HG03469 (cell line): ENCODE data around the gene FBP1.

Experiments used
- ATAC-seq: cut with Tn5 transposase; IDR thresholded peaks from one replicate; pipeline ENCODE4 v1.9.1; 2021; ENCODE audit warnings: mild to moderate bottlenecking, moderate library complexity, moderate number of reproducible peaks; ENCODE audit not compliant: unreplicated experiment

Gene FBP1

DNA sequence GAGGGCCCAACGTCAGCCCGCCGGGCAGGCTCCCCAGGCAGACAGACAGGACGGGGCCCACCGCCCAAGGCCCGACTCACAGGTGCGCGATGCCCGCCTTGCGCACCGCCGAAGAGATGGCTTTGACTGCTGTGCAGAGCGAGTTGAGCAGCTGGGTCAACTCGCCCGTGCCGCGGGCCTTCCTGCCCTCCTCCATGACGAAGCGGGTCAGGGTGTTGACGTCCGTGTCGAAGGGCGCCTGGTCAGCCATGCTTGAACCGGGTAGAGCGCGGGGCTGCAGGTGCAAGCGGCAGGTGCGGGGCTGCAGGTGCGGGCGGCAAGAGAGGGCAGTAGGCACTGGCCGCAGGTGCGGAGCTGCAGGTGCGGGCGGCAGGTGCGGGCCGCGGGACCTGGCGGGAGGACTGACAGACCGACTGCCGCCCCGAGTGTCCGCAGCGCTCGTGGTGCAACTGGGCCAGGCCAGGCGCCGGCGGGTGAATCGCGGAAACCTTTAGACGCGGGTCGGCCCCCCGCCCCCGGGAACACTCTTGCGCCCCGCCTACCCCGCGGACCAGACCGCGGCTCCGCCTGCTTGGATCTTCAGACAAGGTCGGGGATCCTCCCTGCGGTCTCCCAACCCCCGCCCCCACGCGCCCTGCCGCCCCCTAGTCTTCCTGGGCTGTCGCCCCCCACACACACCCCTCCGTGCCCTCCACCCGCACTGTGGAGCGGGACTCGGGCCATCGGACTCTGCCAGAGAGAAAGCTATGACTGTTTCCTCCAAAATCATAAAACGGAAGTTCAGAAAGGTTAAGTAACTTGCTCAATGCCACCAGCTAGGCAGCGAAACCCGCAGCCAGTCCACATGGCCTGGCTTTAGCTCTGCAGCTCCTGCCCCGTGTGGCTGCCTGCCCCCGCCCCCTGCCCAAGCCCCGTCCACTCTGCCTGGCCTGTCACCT lies at the start of gene FBP1:
FBP1 (minus strand) TSS at position 458 of the 938 bp plus-strand sequence; CDS start at position 250, 208 bp downstream.
- no peak for ATAC-seq

DNA sequence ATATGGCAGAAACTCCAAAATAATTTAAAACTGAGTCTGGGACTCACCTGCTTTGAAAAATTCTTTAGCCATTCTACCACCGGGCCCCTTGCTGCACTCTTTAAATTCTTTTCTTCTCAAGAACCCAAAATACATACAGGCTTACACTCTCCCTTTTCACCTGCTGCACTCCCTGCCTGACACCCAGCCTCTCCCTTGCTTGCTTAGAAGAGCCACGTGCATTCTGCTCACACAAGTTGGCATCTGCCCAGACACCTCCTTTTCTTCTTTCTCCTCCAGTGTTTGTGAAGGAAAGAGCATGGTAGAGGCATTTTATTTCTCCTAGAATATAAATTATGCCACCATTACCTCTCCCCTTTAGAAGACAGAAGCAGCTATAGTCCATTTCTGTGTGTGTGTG lies 48.1 kb upstream of the FBP1 start:
- ATAC-seq, result no peak

DNA sequence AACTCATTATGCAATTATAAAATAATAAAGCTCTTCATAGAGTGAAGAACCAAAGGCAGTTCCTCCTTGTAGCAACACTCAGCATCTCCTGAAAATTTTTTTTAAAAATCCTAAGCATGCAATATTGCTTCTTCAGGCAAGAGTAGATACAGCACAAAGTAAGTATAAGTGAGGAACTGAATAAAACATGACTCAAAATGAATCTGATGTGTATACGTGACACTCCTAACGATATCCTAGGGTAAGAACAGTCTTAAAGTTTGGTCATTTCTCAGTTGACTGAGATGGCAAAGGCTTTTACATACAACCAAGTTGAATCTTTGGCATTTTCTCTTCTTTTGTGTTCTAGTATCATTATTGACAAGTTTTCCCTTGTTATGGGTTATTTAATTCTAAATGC lies 46.0 kb upstream of the FBP1 start:
- no peak for ATAC-seq

DNA sequence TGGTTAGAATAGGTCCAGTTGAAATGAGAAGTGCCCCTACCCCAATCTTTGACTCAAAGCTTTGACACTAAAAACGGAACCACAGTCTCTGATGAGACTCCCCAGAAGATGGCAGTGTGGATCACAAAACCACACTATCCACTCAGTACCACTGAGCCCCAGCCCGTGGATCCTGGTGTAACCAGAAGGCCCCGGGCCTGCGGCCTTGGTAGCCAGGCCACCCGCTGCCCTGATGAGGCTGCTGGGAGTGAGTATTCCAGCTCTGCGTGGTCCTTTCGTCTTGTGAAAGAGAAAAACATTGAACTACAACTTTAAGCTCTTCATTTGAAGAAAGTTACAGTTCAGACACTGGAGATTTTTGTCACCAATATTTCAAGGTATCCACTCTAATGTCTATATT lies 42.2 kb upstream of the FBP1 start:
- no peak for ATAC-seq

DNA sequence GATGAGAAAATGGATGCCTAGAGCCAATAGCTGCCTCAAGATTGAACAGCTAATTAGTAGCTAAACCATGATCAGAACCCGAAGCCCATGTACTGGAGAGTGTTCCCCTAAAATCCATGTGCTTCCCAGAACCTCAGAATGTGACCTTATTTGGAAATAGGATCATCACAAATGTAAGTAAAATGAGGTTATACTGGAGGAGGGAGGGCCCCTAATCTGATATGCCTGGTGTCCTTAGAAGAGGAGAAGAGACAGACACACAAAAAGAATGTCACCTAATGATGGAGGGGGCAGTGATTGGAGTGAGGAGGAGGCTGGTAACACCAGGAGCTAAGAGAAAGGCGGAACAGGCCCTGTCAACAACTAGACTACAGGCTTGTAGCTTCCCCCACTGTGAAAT lies 41.3 kb upstream of the FBP1 start:
- no peak for ATAC-seq

DNA sequence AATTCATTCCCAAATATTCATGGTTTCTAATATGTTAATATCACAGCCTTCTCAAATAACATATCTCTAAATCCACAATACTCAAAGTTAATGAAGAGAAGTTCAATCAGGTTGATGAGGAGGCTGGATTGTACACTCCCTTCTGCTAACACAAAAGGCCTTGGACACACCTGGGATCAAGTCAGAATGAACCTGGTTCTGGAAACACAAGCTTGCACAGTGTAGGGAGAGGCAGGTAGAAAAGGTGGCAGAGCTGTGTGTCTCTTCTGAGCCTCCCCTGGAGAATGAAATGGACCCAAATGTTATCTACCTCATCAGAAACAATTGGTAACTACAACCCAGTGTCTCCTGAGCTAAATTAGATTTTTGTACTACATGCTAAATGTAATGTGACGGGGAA lies 40.7 kb upstream of the FBP1 start:
- ATAC-seq, result no peak

DNA sequence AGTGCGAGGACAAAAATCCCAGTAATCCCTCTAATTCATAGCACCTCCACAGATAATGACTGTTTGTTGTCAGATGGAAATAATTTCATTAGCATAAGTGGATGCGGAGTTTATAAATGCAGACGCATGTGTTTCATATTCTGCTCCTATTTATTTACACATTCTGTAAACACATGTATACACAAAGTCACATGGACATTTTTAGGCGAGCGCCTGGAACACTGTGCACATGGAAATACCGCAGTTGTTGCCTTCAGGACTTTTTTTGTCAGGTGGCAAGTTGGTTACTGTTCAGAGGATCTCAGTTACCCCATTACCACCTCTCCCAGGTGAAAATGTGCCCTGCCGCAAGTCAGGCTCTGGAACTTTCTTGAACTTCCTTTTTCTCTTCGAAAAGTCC lies 40.3 kb upstream of the FBP1 start:
- no peak for ATAC-seq

DNA sequence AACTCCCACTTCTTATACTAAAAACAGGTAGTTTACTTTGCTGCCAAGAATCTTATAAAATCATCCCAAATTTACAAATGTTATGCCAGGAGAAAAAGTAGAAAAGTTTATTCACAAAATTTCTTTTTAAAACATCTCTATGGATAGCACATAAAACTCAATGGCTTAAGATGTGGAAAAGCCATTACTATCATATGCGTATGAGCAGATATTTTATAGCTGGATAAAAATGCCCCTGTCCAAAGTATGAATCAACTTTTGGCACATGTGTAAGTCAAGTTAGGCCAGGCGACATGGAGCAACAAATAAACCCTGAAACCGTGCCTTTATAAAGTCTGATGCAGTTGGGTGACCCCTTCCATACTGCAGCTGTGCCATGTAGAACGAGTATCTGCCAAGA lies 38.6 kb upstream of the FBP1 start:
- no peak for ATAC-seq

DNA sequence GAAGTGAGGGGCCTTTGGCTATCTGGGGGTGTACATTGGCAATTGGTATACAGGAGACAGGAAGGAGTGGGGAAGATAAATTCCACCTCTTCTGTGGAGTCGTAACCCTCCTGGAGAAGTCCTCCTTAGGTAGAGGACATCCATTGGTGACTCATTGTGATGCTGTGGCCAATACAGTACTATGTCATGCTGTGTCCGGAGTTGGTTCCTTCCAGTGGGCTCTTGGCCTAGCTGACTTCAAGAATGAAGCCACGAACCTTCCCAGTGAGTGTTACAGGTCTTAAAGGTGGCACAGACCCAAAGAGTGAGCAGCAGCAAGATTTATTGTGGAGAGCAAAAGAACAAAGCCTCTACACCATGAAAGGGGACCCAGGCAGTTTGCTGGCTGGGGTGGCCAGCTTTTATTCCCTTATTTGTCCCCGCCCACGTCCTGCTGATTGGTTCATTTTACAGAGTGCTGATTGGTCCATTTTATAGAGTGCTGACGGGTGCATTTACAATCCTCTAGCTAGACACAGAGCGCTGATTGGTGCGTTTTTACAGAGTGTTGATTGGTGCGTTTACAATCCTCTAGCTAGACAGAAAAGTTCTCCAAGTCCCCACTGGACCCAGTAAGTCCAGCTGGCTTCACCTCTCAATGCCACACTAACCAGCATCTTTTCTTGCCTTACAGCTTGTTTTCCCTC lies 37.3 kb upstream of the FBP1 start:
- no peak for ATAC-seq

DNA sequence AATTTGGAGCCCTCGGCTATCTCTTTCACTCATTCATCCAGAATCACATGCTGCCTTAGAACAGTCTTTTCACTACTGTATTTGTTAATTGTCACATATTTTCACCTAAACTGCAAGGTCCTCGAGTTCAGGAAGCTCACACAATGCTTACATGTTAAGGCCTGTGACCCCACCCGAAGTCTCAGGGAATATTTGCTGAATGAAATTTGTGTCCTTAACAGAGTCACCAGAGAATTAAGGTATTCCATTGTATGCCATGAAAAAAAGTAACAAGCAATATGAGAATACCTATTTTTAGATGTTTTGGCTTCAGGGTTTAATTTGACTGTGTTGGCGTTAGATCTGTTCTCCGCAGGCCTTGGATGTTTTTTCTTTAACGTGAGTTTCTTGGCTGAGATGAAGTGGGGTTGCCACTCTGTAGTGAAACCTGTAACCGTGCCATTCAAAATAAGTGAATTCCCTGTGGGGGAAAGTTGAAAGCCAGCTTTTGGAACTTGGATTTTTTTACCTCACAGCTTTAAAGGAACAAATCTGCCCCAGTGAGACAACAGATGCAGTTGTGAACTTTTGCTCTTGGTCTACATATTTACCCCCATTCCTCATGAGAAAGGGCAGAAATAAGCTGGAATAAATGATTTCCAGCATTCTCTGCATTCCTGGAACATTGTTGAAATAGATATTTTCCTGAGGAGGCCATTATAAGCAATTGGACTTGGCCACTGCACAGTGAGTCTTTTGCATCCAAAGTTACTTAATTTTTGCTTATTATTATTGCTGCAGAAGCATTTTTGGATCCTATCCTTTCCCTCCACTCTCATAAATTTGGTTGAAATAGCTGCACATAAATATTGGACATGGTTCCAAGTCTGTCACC lies 35.9 kb upstream of the FBP1 start:
- ATAC-seq, result no peak

DNA sequence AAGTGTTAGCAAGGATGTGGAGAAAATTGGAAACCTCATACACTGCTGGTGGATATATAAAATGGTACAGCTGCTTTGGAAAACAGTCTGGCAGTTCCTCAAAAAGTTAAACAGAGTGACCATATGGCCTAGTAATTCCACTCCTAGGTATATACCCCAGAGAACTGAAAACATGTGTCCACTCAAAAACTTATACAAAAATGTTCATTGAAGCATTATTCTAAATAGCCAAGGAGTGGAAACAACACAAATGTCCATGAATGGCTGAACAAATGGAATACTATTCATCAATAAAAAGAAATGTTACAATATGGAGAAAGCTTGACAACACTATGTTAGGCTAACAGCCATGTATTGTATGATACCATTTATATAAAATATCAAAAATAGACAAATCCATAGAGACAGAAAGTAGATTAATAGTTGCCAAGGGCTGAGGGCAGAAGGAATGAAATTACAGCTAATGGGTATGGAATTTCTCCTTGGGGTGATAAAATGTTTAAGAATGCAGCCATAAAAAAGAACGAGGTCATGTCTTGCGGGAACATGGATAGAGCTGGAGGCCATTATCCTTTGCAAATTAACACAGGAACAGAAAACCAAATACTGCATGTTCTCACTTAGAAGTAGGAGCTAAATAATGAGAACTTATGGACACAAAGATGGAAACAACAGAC lies 33.6 kb upstream of the FBP1 start:
- ATAC-seq, result no peak

DNA sequence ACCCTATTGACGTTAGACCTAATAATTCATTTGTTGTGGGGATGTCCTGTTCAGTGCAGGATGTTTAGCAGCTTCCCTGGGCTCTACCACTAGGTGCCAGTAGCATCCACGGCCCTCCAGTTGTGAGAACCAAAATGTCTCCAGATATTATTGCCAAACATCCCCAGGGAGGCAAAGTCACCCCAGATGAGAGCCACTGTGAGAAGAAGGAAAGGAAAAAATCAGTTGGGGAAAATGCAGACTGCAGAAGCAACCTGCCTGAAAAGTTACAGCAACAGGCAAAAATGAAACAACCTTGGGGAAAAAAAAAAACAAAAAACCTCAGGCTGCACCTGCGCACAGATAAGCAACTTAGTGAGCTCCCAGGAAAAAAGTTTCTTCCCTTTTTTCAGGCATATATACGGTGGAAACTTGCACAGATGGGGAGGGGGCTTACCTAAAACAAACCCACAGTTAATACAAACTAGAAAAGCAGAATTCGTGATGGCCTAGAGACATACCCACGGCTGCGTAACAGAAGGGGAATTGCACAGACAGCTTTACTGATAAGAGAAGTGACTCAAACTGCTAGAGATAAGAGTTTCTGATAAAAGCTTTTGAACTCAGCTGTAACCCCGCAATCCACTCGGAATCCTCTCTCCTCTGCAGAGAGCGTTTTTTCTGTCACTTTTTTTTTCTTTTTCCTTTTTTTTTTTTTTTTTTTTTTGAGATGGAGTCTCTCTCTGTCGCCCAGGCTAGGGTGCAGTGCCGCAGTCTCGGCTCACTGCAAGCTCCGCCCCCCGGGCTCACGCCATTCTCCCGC lies 29.8 kb upstream of the FBP1 start:
- ATAC-seq, result no peak

DNA sequence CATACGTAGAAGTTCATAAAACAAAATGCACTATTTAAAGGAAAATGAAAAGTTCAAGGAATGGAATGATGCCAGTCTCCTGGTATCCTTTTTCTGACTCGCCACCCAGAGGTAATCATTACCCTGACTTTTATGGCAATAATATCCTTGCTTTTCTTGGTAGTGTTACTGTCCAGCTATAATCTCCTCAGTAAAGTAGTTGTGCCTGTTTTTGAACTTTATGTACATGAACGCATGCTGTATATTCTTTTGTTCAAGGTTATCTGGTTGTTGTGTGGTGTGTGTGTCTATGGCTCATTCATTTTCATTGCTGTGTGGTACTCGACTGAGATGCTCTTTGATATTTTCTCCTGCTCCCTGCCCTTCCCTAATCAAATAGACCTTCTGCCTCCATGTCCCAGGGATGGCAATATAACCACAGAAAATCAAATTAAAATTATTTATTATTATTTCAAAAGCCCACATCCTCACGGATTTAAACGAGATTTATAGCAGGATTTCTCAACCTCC lies 29.2 kb upstream of the FBP1 start:
- ATAC-seq, result no peak

DNA sequence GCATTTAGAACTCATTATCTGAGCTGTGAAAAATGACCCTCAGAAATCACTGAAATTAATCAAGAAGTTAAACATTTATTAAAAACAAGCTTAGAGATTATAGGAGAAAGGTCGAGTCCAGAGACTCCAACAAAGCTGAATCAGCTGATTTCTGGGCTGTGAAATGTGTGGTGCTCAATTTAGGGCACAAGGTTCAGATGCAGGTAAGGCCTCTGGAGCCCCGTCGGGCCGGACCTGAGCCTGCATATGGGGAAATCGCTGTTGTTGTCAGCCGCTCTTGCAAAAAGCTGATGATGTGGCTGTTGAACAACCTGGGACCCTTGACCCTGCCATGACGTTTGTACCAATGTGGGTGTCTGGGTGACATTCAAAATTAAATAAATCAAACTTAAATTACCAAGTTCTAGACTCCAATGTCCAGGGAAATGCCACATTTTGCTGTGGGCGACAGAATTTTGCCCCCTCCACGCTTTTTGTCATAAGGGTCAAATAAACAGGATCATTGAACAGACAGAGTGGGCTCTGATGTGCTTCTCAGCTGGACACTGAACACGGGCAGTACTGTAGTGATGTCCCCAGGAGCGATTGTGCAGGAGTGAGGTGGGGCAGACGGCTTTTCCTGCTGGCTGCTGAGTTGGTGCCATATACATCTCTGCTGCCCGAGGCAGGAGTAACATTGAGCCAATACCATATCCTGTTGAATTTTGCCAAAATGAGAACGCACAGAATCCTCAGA lies 27.2 kb upstream of the FBP1 start:
- no peak for ATAC-seq

DNA sequence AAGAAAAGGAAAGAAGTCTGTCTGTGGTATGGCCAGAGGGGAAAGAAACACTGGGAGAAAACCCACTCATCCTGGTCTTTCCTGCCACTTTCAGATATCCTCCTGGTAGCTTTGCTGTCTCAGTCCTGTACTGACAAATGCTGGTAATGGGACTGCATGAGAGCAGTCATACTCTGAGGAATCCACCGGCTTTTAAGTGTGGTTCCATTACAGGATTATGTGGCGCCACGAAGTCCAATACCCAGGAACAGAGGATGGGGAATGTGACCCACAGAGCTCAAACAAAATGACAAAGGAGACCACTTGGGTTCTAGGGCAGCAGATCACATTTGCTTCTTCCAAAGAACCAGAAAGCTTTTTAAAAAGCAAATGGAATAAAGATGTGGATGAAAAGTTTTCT lies 26.3 kb upstream of the FBP1 start:
- ATAC-seq, result no peak

DNA sequence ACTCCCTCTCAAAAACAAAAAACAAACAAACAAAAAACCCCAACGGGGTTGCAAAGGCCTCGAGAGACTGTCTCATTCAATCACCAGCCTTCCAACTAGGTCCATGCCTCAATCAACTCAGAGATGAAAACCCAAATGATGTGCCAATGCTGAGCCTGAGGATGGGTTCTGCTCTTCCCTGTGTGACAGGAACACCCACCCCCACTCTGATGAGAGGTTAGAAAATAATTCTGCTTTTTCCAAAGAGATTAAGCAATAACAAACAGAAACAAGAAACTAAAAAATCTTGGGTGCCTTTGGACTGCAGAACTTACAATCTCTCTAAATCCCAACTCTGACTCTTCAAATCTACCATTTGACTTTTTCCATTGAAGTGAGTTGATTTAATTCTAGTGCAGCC lies 25.5 kb upstream of the FBP1 start:
- ATAC-seq, result no peak

DNA sequence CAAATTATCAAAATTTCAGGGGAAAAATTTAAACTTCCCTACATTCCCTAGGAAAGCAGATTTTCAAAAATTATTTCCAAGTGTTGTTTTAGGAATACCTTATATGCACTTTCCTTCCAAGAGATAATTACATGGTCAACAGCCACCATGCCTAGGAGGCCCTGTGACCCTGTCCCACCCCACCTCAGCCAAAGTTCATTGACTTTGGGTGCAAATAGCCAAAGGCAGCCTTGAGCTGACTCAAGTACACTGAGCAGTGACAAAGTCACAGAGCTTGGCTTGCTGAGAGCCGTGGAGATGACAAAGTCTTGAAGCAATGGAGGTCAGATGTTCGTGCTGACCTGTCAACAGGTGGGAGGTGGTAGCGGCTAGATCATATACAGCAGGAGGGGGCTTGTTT lies 24.3 kb upstream of the FBP1 start:
- no peak for ATAC-seq

DNA sequence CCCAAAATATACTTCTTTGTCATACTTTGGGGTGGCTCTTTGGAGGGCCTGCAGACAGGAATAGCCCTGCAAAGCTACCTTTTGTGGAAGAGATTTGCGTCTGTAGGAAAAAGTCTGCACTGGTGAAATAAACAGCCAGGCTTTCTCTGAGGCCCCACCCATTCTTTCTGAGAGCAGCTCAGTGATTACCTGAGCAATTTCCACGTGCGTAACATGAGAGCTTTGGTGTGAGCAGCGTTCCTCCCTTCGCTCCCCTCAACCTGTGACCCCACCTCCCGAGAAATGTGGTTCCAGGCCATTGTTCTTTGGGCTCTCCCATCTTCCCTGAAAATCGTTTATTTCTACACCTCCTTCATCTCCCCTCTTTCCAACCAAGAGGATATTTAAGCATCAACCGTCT lies 23.8 kb upstream of the FBP1 start:
- no peak for ATAC-seq
